HG02938 (cell line): ENCODE measurements around the gene SAMM50.

Experiments used
- ATAC-seq: cut with Tn5 transposase; IDR thresholded peaks from one replicate; pipeline ENCODE4 v1.9.1; 2021; ENCODE audit warnings: mild to moderate bottlenecking, moderate library complexity; ENCODE audit not compliant: unreplicated experiment

Gene SAMM50

DNA sequence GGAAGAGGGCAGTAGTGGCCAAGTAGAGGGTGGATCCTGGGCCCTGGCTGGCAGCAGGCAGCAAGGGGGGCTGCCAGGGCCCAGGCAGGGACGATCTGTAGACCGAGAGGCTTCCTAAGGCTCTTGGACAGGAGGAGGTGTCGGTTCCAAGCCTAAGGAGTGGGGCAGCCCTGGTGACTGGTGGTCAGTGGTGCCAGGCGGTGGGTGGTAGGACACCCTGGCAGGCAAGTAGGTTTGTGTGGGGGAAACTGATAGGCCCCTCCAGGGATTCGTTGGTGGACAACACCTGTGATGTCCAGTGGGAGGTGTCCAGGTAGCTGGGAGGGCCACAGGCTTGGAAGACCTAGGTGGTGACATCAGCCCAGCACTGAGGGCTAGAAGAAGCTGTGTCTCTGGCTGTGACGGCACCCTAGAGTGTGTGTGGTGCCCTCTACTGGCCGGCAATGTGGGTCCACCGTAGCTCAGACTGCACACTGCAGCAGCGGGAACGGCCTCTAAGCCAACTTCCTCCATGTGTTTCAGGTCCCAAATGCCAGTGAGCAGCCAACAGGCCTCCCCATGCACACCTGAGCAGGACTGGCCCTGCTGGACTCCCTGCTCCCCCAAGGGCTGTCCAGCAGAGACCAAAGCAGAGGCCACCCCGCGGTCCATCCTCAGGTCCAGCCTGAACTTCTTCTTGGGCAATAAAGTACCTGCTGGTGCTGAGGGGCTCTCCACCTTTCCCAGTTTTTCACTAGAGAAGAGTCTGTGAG is 9.4 kb upstream of the SAMM50 start:
- ATAC-seq, result no peak

DNA sequence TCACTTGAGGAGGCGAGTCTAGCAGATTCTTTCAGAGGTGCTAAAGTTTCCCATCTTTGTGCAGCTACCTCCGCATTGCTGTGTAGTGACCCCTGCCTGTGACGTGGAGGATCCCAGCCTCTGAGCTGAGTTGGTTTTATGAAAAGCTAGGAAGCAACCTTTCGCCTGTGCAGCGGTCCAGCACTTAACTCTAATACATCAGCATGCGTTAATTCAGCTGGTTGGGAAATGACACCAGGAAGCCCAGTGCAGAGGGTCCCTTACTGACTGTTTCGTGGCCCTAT is 8.9 kb upstream of the SAMM50 start:
- no peak for ATAC-seq

DNA sequence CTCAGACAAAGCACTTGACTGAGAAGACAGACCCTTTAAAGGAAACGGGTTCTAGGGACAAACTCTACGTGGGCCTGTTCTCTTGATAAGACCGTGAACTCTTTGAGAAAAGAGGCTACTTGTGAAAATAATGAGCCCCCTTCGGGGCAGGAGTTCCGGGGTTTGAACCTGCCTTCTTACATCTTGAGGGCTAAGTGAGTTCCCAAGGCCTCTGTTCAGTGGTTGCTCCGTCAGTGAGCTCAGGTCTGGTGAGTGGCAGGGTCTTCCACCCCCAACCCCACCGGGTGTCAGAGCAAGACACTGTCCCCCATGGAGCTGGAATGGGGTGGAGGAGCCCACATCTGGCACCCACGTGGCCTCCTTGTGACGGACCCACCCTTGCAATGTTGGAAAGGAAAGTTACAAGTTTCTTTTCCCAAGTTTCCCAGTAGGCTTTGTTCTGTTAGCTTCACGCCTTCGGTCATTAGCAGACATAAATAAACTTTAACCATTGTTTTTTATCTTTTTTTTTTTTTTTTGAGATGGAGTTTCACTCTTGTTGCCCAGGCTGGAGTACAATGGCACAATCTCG is 6.3 kb upstream of the SAMM50 start:
- no peak for ATAC-seq

DNA sequence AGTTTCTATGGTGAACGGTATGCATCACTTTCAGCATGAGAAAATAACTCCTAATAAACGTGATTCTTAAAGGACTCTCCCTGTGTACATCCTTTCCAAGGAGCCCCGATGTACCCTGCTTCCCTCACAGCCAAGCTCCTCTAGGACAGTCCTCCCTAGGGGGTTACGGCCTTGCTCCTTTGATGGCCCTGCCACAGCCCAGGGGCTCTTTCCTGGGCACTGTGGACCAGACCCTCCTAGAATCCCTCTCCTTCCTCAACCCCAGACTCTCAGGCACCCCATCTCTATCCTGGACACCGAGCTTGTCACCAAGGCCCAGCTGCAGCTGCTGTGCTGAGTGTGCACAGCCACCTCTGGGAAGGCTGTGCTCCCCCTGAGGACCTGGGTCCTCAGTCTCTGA is 3.9 kb upstream of the SAMM50 start:
- no peak for ATAC-seq

DNA sequence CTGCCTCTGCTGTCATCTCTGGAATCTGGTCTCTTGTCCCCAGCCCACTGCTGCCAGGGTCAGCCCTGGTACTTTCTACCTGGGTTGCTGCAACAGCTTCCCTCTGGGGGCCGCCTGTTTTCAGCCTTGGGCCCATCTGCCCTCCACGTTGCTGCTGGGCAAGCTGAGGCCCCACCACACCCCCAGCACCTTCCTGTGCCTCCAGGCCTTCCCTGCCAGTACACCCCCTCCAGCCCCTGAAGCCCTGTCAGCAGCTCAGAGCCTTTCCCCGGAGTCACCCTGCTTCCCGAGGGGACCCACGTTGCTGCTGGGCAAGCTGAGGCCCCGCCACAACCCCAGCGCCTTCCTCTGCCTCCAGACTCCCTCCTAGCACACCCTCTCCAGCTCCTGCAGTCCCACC is 3.3 kb upstream of the SAMM50 start:
- no peak for ATAC-seq

DNA sequence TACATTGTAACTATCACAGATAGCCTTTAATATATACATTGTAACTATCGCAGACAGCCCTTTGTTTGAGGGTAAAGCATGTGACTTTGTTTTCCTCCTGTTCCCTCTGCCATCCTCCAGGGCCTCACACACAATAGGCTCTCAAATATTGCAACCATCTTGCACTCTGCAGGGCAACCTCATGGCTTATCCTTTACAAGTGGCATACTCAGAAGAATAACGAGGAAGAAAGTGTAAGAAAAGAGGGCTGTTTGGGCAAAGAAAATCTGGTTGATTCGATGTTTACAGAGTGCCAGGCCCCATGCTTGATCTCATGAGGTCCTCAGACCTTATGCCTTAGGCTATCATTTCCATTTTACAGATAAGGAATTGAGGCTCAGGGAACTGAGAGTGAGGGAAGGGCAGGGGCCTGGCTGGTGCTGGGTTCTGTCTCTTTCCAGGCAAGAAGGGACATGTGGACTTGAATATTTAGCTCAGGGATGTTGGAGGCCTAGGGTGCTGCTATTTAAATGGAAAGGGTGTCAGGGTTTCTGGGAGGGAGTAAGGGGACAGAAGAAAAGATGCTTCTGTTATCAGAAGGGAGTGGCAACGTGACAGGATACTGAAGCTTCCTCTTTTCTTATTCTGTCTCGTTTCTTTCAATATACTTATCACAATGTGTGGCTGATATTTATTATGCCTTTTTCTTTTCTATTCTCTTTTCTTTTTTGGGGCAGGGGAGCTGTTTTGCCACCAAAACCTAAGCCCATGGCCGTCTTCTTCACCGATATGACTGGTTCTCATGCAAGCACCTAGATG is 1.1 kb upstream of the SAMM50 start:
- no peak for ATAC-seq

DNA sequence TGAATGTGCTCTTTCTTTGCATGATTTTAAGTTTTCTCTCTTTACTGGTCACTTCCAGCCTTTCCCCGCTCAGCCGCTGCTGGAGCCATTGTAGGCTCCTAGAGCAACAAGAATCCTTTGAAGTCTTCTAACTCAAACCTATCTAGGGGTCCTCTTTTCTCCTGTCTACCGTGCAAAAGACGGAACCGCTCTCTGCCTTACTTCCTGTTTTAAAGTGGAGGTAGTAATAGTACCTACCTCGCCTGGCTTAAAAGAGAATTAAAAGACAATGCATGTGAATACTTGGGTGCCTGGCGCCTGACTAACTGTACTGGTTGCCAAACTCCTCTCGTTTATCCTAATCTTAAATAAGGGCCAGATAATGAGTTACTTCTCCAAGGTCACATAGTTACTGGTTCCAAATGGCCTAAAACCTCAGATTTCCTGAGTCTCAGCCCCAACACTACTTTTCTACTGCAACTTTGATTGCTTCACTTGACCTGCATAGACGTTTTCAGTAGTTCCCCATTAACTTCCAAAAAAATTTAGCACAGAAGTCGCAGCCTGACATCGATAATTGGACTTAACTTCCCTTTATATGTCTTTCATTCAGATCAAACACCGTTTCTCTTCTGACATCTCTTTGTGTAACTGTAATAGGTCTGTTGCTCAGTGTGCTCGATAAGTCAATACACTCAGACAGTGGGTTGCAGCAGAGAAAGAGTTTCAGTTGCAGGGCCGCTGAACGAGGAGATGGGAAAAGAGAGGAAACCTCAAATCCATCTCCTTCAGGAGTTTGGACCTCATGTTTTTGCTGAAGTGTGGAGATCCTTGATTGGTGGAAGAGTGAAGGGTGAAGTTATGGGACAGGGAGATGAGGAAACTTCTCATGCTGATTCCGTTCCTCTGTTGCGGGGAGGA is 891 bp downstream of the SAMM50 start:
- no peak for ATAC-seq

DNA sequence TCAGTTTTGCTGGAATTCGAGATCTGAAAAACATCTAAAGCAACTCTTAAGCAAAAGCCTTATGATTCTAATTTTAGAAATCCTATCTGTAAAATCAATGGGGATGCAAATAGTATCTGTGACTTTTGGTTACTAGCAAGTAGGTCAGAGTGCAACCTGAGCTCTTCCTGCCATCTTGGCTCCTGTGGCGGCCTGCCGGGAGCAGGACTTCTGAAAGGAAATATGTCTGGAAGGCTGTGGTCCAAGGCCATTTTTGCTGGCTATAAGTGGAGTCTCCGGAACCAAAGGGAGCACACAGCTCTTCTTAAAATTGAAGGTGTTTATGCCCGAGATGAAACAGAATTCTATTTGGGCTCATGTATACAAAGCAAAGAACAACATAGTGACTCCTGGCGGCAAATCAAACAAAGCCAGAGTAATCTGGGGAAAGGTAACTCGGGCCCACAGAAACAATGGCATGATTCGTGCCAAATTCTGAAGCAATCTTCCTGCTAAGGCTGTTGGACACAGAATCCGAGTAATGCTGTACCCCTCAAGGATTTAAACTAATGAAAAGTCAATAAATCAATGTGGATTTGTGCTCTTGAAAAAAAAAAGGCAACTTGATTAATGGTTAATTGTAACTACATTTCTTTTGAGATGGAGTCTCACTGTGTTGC is 1.7 kb downstream of the SAMM50 start:
- ATAC-seq, result no peak

DNA sequence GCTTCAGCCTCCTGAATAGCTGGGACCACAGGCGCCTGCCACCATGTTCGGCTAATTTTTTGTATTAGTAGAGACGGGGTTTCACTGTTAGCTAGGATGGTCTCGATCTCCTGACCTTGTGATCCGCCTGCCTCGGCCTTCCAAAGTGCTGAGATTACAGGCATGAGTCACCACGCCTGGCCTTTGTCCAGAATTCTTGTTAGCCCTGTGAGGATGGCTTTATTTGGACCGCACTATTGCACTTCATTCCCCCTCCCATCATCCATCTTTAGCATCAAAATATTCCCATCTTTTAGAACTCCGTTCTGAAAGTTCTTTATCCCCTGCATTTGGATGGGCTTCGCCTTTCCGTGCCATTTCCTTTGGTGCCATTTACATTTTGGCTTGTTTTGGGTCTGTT is 2.6 kb downstream of the SAMM50 start:
- no peak for ATAC-seq

DNA sequence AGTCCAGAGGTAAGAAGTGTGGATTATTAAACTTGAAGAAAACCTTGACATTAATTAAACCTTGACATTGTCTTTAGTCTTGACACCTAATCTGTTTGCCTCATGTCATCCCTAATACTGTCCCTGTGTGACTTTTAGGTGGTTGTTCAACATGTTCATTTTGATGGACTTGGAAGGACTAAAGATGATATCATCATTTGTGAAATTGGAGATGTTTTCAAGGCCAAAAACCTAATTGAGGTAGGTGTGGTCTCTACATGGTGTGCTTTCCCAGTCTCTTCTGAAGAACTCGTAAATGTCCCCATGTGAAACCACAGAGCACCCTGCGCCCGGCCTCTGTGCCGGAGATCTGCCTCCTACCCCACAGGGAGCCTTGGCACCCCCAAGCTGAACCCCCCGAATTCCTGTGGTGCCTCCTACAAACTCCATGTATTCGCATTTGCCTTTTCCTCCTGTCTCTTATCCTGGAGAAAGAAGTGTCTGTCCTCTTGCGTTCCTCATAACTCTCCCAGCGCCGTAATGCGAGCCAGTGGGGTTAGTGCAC is 9.1 kb downstream of the SAMM50 start:
- no peak for ATAC-seq

DNA sequence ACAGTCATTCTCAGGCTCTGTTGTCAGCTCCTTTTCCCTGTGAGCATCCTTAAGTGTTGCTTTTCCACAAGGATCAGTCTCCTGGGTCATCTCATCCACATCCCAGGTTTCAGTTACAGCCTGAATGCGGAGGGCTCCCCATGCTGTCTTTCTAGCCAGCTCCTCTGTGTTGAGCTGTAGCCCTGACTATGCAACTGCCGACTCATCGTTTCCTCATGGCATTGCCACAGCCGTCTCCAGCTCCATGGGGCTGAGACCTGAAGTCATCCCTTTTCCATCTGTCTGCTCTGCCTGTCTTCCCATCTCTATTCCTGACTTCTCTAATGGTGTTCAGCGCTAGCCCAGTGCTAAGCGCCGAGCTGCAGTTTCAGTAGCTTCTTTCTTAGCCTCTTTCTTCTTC is 11.8 kb downstream of the SAMM50 start:
- no peak for ATAC-seq

DNA sequence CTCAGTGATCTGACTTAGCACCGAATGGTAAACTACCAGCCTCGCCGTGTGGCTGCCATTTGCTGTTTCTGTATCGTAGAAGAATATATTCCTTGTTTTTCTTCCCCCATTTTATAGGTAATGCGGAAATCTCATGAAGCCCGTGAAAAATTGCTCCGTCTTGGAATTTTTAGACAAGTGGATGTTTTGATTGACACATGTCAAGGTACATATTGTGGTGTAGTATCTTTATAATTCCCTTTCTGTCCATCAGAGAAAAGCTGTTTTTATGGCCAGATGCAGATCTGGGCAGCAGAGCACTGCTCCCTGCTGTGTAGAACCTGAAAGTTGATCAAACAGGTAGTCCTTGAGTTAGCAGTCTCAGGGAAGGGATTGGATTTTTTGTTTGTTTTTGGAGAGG is 13.4 kb downstream of the SAMM50 start:
- ATAC-seq, result no peak

DNA sequence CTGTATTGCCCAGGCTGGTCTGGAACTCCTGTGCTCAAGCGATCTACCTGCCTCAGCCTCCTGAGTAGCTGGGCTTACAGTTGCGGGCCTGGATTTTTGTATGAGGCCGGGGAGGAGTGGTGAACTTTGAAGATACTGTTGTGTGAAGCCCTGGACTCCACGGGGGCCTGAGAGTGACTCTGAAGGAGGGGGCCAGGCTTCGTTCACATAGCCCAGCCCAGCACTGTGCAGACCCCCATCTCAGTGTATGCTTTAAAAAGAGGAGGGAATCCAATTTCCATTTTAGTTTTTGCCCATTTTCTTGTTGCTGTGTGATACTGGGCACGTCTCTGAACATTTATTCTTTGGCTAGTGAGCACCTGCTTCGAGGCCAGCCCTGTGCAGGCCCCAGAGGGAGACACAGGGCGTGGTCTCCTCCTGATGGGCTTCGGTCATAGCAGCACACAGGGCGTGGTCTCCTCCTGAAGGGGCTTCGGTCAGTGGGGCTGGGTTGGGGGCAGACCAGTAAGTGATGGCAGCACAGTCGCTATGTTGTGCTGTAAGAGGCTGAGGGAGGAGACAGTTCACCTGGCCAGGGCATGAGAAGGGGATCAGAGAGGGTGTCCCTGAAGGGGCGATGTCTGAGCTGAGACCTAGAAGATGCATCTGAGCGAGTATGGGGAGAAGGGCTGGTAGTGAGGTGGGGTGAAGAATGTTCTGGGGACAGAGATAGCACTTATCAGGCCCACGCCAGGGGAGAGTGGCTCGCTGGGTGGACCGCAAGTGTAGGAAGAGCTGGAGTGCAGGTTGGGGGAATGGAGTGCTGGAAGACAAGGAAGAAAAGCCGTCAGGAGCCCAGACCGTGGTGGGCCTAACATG is 14.0 kb downstream of the SAMM50 start:
- no peak for ATAC-seq

DNA sequence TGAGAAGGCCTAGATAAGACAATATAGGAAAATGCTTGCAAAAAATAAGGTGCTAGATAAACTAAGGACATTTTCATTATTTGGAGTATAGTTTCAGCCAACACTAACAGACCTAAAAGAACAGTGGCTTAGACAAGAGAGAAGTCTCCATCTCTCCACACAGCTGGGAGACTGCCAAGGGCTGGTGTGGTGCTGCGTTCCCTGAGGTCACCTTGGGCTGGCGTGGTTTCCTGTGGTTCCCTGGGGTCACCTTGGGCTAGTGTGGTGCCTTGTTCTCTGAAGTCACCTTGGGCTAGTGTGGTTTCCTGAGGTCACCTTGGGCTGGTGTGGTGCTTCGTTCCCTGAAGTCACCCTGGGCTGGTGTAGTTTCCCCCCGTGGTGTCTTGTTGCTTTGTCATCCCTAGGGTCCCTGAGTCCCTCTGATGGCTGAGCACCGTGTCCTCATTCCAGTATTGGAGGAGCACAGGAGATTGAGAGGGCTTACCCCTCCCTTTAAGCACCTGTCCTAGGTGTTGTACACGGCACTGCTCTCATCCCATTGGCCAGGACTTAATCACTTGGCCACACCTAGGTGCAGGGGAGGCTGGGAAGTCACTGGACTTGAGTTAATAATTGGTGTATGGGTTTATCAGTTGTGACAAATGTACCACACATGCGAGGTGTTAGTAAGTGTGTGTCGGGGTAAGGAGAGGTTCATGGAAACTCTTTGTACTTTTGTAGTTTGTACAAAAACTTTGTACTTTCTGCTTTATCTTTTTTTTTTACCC is 14.9 kb downstream of the SAMM50 start:
- no peak for ATAC-seq

DNA sequence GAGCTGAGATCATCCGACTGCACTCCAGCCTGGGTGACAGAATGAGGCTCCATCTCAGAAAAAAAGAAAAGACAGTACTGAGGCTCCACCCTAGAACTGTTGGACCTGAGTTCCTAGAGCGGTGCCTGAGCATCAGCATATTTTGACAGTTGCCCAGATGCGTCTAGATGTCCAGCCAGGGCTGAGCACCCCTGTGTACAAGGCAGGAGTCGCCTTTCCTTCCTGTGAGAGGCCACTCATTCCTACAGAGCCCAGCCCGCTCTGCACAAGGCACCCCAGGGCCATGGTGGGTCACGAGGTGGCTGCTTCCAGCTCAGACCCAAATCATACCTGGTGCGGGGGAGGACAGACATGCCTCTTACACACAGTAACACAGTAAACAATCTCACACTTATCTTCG is 15.9 kb downstream of the SAMM50 start:
- no peak for ATAC-seq

DNA sequence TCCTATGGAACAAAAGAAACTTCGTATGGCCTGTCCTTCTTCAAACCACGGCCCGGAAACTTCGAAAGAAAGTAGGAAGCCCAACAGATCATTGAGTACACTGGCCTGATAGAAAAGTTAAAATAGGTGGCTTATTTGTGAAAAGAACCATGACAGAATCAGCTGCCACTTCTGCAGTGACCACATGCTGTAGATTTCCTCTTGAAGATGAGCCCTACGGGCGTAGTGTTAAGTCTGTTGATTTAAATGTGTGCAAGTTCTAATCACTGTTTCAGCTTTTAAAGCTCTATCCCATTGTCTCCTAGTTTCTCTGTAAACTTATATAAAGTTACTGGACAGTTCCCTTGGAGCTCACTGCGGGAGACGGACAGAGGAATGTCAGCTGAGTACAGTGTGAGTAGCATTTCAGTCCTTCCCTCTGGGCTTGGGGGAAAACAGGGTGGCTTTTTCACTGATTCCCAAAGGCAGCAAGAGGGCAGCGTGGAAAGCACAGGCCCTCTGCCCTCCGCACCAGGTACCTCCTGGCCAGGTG is 17.8 kb downstream of the SAMM50 start:
- no peak for ATAC-seq

DNA sequence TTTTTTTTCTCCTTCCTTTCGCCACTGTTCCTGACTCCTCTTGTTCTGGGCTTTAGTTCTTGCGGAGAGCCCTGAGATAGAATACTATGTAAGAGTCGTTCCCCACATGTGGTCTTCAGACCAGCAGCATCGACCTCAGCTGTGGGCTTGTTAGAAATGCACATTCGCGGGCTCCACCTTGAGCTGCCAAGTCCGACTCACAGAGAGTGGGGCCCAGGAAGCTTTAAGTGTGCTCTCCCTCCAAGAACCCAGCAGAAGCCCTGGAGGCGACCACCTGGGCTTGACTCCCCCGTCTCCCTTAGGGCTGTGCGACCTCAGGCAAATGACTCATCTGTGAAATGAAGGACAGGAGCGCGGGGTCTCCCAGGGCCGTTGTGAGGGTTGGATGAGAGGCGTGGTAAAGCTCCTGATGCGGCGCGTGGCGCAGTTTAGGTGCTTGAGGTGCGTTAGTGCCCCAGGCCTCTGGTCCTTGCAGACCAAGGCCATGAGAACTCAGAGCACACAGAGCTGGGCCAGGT is 18.8 kb downstream of the SAMM50 start:
- no peak for ATAC-seq

DNA sequence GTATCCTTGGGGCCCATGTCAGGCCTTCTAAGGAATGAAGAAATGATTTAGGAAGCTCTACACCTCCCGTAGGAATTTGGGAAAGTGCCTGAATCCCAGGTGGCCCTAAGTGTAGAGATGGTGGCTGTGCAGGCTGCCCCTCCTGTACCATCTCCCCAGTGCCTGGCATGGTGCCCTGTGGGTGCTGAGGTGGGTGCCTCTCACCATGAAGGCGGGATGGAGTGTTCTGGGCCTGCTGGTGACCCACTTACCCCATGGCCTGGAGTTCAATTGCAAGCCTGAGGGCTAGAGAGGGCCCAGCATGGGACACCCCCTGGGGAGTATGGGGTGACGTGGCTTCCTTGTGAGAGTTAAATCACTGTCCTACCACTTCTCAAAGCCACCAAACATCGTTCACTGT is 19.8 kb downstream of the SAMM50 start:
- ATAC-seq, result no peak
